ENCODE results near the gene COPS6.

Gene COPS6

DNA sequence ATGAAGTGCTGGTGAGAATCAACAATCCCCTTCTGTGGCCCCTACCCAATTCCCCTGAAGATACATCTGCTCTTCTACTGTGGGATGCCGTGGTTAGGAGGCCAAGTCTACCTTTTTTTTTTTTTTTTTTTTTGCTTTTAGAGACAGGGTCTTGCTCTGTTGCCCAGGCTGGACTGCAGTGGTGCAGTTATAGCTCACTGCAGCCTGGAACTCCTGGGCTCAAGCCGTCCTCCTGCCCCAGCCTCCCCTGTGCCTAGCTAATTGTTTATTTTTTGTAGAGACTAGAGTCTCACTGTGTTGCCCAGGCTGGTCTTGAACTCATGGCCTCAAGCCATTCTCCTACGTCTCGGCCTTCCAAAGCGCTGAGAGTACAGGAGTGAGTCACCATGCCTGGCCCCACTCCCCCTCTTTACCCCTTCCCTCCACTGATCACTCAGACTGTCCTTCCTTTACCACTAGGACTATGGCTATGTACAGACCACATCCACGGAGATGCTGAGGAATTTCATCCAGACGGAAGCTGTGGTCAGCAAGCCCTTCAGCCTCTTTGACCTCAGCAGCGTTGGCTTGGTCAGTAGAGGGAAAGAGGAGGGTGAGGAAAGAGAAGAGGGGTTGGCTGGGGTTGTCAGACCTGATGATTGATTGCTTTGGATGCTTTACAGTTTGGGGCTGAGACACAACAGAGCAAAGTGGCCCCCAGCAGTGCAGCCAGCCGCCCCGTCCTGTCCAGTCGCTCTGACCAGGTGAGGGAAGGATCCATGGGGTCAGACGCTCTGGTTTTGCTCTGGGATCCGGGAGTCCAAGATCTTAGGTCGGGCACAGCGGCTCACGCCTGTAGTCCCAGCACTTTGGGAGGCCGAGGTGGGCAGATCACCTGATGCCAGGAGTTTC is 14.4 kb downstream of the COPS6 start:
- no peak for DNase-seq (ENCODE audit: low read depth)

DNA sequence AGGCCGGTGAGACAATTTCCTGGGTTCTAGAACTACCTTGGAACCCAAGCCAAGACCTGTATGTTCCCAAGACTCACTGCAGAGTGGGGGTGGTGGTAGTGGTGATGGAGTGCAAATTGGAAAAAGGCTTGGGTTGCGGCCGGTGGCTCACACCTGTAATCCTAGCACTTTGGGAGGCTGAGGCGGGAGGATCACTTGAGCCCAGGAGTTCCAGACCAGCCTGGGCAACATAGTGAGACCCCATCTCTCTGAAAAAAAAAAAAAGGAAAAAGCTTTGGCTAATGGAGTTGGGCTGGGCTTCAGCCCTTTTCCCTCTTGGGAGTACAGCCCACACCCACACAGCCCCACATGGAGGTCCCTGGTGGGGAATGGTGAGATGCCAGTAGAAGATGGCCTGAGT is 16.8 kb downstream of the COPS6 start:
- DNase-seq (ENCODE audit: low read depth), result no peak

- DNase-seq (ENCODE audit: low read depth), result no peak
Measured at GRCh38 chr7:100106633-100107032, 17.9 kb downstream of the COPS6 start.

GRCh38 chr7:100107125-100107737 is 18.5 kb downstream of the COPS6 start:
- no peak for DNase-seq (ENCODE audit: low read depth)

DNA sequence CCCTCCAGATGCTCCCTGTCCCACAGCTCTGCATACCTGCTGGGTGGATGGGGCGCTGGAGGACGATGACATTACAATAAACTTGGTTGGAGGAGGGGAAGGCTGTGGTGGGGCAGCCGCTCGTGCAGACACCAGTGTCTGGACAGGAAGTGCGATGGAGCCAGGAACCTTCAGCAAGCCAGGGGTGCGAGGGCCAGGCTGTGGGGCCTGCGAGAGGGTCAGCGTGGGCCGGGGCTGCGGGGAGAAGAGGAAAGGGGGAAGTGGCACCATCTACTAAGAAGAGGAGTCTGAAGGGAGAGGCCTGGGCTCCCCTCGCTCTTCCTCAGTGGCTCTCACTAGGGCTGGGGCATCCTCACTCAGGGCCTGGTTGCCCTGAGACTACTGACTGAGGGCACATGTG is 19.1 kb downstream of the COPS6 start:
- DNase-seq (ENCODE audit: low read depth), result no peak

DNA sequence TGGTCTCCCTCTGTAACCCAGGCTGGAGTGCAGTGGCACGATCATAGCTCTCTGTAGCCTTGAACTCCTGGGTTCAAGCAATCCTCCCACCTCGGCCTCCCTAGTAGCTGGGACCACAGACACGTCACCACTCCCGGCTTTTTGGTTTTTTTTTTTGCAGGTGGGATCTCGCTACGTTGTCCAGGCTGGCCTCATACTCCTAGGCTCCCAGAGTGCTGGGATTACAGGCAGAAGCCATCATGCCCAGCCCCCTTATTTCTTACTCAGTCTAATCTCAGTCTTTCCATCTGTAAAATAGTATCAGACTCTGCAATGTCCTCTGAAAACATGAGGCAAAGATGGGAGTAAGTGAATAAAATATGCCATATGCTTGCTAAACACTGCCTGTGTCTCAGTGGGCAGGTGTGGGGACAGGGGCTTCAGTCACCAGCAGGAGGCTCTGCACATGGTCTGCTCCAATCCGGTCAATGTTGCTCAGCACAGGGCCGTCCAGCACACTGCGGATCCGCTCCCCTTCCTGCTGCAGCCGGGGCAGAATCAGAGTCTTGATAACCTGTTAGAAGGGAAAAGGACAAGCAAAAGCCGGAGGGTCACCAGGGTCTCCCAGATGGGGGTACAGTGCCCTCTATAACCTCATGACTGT is 20.9 kb downstream of the COPS6 start:
- no peak for DNase-seq (ENCODE audit: low read depth)

- no peak for DNase-seq (ENCODE audit: low read depth)
Measured at GRCh38 chr7:100111156-100111555, 22.4 kb downstream of the COPS6 start.

DNA sequence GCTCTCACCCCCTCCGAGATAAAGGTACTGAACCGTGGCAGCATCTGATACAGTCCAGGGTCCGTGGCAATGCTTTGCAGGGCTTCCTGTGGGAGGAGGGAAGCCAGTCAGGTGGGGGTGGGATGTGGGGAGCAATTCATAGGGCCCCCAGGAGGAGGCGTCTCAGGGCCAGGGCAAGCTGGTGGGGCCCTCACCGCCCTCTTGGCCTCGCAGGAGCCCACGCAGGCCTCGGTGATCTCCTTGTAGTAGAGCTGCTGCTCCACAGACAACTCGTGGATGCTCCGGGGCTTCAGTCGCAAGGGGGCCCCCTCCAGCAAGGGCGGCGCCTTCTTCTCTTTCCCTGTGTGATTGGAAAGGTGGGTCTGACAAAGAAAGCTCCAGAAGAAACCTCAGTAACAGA is 23.1 kb downstream of the COPS6 start:
- DNase-seq (ENCODE audit: low read depth), result no peak

DNA sequence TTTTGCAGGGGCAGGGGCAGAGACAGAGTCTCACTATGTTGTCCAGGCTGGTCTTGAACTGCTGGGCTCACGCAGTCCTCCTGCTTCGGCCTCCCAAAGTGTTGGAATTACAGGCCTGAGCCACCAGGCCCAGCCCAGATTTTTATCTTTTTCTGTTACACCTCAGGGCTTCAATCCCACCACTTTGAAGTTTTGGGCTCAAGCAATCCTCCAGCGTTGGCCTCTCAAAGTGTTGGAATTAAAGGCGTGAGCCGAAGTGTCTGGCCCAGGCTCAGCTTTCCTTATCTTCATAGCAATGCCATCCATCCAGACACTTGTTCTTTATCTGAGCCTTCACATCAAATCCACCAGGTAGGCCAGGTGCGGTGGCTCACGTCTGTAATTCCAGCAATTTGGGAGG is 26.3 kb downstream of the COPS6 start:
- DNase-seq (ENCODE audit: low read depth), result no peak

DNA sequence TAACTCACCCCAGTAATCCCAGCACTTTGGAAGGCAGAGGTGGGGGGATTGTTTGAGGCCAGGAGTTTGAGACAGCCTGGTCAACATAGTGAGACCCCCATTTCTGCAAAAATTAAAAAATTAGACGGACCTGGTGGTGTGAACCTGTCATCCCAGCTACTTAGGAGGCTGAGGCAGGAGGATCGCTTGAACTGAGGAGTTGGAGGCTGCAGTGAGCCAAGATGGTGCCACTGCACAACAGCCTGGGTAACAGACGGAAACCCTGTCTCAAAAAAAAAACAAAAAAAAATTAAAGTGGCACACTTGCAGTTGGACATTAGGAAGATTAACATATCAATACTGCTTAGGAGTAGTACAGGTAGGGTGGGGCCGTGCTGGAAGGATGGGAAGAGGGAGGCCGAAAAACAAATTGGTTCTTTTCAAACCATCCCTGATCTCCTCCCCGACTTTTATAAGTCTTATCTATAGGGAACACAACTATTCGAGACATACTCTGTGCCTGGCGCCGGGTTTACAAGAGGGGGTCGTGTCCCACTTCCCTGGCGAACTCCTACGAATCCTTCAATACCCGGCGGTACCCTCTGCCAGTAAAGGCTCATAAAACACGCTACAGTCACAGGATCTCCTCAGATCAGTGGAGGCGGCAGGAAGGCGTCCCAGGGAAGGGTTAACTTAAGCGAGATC is 29.8 kb downstream of the COPS6 start:
- DNase-seq (ENCODE audit: low read depth), result no peak

- DNase-seq (ENCODE audit: low read depth), result peak; percentile 94
Measured at GRCh38 chr7:100119072-100119969, 30.6 kb downstream of the COPS6 start, which contains the start of the genes CNPY4 and TAF6. TSS of gene CNPY4 (plus strand) at chr7:100119634. CDS start at chr7:100119745, 111 bp downstream. TSS of gene TAF6 (minus strand) at chr7:100119358. CDS start at chr7:100114209, 5,149 bp downstream.

- DNase-seq (ENCODE audit: low read depth), result peak; percentile 44
Measured at GRCh38 chr7:100119970-100120732, 31.4 kb downstream of the COPS6 start.

DNA sequence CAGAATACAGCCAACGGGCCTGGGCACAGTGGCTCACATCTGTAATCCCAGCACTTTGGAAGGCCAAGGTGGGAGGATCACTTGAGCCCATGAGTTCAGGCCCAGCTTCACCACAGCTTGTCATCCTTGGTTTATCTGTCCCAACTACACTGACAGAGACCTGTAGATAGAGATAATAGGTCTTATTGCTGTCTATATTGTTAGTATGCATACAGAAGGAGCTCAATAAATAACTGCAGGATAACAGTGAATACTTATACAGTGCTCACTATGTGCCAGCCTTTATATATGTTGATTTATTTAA is 31.9 kb downstream of the COPS6 start:
- no peak for DNase-seq (ENCODE audit: low read depth)

GRCh38 chr7:100122067-100122466 is 33.3 kb downstream of the COPS6 start:
- no peak for DNase-seq (ENCODE audit: low read depth)

DNA sequence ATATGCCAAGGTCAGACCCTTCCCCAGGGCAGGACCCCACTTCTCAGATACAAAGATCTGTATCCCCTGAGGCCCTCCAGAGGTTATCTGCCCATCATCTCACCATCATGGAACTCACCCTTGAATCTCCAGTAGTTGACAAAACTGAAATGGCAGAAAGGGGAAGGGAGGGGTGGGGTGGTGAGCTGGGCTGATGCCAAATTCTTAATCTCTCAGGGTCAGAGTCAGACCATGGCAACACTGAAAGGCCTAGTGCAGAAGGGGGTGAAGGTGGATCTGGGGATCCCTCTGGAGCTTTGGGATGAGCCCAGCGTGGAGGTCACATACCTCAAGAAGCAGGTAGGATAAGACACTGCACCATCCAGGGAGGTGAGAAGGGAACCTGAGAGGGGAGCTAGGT is 33.8 kb downstream of the COPS6 start:
- no peak for DNase-seq (ENCODE audit: low read depth)

DNA sequence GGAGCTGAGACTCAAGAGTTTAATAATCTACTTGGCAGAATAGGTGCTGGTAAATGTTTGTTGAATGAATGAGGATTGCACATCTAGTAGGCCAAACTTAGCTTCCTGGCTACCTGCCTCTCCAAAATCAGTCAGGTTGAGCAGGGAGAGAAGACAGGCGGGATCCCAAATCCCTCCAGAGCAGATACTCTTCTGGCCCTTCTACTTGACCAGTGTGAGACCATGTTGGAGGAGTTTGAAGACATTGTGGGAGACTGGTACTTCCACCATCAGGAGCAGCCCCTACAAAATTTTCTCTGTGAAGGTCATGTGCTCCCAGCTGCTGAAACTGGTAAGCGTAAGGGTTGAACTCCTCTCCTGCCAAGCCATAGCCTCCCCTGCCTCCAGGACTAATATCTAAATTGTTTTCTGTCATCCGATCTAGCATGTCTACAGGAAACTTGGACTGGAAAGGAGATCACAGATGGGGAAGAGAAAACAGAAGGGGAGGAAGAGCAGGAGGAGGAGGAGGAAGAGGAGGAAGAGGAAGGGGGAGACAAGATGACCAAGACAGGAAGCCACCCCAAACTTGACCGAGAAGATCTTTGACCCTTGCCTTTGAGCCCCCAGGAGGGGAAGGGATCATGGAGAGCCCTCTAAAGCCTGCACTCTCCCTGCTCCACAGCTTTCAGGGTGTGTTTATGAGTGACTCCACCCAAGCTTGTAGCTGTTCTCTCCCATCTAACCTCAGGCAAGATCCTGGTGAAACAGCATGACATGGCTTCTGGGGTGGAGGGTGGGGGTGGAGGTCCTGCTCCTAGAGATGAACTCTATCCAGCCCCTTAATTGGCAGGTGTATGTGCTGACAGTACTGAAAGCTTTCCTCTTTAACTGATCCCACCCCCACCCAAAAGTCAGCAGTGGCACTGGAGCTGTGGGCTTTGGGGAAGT is 35.8 kb downstream of the COPS6 start:
- DNase-seq (ENCODE audit: low read depth), result no peak

GRCh38 chr7:100126239-100126930 is 37.6 kb downstream of the COPS6 start:
- DNase-seq (ENCODE audit: low read depth), result no peak

DNA sequence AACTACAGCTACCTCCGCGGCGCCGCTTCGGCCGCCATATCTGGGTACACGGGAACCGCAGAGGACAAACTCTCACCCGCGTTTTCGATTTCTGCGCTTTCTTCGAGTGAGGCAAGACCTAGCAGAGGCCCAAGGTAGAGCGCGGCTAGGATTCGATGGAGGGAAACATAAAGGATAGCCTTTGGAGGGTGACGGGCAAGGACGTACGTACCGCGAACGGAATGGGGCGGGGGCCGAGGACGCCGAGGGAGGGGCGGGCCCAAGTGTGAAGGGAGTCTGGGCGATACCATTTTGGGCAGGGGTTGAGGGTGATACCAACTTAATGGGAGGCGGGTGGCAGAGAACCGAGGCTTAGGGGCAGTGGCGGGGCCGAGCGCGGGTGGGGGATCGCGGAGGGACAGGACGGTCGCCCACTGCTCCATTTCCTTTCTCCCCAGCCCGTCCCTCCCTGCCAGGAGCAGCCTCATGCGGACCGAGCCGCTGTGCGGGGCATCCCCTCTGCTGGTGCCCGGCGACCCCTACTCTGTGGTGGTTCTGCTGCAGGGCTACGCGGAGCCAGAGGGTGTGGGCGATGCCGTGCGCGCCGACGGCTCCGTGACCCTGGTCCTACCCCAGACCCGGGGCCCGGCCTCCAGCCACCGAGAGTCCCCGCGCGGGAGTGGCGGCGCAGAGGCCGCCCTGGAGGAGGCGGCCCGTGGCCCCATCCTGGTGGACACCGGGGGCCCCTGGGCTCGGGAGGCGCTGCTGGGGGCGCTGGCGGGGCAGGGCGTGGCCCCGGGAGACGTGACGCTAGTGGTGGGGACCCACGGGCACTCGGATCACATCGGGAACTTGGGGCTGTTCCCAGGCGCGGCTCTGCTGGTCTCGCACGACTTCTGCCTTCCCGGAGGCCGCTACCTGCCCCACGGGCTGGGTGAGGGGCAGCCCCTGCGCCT is 38.4 kb downstream of the COPS6 start, which contains the start of gene MBLAC1:
Gene MBLAC1 (plus strand): TSS at position 37 of the 935 bp plus-strand sequence. CDS start 429 bp downstream, at position 466.
- peak; percentile 86 for DNase-seq (ENCODE audit: low read depth)
